GM20431 (cell line): Measurements from ENCODE around the gene TTLL8.

ENCODE experiments used
- in situ Hi-C: fragments of 300-500 bp; cut with MseI, MboI; formaldehyde crosslinking; loops from one replicate; pipeline ENCODE4 v1.15.0; 2020; ENCODE audit warnings: low sequenced_read_pairs; ENCODE audit not compliant: unreplicated experiment

Gene TTLL8

DNA sequence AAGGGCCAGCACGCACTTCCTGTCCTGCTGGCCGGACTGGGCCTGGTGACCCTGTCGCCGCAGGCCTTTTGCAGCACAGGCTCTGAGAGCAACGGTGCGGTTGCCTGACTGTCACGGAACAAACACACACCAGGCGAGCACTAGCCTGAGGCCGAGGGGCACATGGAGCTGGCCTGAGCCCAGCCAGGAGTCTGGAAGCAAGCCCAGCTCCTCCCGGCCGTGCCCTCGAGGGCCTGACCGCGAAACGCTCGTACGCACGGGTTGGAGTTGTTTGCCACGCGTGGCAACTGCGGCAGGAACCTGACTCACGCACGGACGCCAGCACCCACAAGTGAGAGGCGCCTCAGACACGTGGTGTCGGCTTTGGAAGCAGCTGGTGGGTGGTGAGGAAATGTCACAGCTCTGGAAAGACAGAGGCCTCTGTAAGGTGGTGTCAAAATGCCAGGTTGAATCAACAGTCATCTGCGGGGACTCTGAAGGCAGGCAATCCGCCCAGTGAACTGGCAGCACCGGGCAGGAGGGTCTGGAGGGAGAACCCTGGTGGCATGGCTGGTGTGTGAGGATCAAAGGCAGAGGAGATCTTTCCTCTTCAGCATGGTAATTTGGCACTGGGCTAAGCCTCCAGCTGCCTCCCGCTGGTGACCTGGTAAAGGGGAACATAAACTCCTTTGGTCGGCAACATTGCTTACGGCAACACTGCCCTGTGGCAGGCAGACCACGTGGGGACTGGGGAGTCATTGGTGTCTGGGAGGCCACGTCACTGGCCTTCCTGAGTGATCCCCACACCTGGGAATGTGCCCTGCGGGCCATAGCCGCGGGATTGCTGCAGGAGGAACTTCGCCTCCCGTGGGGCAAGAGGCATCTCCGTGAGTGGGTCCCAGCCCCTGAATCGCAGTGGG lies 30.2 kb downstream of the TTLL8 start:
- in situ Hi-C loops = no loop called here

DNA sequence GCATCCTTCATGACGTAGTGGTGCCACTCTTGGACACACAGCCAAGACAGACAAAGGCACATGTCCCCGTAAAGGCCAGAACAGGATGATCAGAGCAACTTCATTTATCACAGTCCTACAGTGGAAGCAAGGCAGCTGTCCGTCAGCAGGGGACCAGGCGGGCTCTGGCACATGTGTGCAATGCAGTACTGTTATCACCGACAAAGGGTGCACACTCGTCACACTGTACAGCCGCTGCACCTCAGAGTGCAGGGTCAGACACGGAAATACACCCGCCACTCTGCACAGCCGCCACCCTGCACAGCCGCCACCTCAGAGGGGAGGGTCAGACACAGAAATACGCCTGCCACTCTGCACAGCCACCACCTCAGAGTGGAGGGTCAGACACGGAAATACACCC lies 32.1 kb downstream of the TTLL8 start:
- in situ Hi-C loops = no loop called here

DNA sequence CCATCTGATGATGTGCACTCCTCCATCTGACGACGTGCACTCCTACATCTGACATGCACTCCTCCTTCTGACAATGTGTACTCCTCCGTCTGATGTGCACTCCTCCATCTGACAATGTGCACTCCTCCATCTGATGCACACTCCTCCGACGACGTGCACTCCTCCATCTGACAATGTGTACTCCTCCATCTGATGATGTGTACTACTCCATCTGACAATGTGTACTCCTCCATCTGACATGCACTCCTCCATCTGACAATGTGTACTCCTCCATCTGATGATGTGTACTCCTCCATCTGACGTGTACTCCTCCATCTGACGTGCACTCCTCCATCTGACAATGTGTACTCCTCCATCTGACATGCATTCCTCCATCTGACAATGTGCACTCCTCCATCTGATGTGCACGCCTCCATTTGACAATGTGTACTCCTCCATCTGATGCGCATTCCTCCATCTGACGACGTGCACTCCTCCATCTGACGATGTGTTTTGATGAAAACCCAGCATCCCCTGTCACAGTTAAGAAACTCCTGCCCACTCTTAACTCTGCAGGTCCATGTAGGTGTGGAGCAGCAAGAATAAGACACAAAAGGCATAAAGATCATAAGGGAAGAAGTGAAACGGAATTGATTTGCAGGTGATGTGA lies 35.8 kb downstream of the TTLL8 start:
- in situ Hi-C loops = no loop called here

DNA sequence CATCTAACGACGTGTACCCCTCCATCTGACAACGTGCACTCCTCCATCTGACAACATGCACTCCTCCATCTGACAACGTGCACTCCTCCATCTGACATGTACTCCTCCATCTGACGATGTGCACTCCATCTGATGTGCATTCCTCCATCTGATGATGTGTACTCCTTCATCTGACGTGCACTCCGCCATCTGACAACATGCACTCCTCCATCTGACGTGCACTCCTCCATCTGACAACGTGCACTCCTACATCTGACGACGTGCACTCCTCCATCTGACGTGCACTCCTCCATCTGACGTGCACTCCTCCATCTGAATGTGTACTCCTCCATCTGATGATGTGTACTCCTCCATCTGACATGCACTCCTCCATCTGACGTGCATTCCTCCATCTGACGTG lies 37.5 kb downstream of the TTLL8 start:
- in situ Hi-C loops = no loop called here

DNA sequence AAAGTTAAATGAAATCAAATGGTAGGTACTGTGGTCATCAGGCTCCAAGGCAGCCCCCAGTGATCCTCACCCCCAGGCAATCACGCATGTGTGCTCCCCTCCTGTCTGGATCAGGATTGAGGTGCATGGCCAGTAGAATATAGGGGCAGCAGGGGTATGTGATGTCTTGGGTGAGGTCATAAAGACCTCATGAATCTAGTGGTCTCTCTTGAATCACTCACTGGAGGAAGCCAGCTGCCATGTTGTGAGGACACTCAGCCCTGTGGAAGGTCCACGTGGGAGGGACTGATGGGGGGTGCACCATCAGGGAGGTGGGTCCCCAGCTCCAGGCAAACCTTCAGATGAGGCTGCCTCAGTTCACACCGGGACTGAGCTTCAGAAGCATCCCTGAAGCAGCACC lies 38.8 kb downstream of the TTLL8 start:
- in situ Hi-C loops = no loop called here

DNA sequence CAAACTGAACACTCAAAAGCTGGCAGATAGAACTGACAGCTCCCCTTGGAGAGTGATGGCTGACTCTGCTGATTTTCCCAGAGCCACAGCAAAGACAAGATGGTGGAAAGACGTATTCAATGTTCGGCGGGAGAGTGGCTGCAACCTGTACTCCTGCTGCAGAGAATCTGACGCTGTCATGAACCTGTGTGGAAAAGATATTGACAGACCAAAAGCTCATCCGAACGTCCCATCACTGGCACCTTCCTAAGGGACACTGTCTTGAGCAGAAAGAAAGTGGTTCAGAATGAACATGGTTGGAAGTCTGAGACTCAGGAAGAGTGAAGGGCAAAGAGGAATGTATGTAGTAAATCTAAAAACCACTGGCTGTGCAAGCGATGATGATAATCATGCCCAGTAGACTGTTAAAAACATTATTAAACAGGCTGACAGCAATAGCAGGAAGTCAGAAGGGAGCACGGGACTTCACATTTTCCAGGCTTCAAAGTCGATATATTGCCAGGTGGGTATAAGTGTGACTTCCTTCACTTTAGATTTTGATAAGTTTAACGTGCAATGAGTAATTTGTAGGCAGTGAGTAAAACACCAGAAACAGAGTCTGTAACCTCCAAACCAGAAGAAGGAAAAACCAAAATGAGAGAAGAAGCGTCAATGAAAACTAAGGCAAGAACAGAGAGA lies 39.4 kb downstream of the TTLL8 start:
- in situ Hi-C loops = no loop called here

DNA sequence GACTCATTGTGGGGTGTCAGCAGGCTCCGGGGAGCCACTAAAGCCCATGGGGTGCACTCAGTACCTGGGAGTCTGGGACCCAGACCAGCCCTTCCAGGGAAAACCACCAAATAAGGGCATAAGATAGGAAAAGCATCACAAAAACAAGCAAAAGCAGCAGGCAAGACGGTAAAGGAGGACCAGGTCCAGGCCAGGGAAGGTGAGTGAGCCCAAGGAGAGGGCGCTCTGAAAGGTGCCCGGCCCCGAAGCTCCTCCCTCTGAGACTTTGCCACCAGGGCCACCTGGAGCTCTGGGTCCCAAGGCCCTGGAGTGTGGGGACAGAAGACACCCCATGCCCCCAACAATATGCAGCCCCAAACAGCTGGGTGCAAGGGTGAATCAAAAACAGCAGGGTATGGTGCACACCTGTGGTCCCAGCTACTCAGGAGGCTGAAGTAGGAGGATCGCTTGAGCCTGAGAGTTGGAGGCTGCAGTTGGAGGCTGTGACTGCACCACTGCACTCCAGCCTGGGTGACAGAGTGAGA lies 40.3 kb downstream of the TTLL8 start:
- in situ Hi-C loops = no loop called here

DNA sequence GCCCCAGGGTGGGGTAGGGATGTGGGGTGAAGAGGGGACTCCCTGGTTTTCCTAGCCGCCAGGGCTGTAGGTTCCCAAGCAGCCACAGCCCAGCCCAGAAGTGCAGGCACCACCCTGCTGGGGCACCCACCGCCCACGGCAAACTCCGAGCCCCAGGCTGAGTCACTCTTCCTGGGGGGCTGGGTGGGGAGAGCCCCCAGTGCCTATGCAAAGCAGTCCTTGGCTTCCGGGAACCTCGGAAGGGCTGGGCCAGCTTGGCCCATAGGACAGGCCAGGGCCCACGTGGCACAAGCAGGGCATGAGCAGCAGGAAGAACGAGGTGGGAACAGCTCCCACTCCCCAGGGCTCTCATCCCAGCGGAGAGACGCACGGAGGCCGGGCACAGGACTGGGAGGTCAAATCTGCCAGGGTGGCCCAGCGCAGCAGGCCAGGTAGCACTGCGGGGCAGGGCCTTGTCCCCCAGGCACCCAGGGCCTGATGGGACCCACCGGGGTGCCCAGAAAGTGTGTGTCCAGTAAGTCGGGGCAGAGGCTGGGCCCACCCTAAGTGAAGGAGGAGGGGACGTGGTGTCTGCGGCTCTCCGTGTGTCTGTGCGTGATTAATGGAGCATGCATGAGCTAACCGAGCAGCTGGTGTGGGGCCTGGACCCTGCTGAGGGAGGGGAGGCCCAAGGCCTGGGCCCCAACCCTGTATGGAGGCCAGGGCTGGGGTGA lies 41.0 kb downstream of the TTLL8 start:
- in situ Hi-C loops = no loop called here

DNA sequence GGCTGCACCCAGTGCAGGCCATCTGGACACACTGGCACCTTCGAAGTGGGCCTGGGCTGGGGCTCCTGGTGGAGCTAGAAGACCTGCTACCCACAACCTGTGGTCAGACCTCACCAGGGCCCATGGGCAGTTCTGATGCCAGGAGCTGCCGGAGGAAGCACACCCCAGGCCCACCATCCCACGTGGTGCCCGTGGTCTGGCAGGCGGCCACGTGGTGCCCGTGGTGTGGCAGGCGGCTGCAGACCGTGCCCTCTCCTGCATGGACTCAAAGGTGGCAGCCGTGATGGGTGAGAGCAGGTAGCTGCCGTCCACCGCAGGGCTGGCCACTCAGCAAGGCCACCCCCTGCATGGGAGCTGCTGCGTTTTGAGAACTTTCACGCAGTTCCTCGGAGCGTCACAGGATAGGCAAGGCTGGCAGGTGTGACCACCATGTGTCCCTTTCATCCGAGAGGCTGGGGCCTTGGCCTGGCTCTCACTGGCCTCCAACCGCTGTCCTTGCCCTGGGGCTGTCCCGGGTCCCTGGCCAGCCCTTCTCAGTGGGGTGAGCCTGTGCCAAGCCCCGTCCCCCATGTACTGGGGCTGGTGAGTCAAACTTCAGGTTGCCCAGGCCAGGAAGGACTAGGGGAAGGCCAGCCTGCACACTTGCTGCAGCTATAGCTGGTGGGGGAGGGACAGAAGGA lies 41.6 kb downstream of the TTLL8 start:
- in situ Hi-C loops = no loop called here

DNA sequence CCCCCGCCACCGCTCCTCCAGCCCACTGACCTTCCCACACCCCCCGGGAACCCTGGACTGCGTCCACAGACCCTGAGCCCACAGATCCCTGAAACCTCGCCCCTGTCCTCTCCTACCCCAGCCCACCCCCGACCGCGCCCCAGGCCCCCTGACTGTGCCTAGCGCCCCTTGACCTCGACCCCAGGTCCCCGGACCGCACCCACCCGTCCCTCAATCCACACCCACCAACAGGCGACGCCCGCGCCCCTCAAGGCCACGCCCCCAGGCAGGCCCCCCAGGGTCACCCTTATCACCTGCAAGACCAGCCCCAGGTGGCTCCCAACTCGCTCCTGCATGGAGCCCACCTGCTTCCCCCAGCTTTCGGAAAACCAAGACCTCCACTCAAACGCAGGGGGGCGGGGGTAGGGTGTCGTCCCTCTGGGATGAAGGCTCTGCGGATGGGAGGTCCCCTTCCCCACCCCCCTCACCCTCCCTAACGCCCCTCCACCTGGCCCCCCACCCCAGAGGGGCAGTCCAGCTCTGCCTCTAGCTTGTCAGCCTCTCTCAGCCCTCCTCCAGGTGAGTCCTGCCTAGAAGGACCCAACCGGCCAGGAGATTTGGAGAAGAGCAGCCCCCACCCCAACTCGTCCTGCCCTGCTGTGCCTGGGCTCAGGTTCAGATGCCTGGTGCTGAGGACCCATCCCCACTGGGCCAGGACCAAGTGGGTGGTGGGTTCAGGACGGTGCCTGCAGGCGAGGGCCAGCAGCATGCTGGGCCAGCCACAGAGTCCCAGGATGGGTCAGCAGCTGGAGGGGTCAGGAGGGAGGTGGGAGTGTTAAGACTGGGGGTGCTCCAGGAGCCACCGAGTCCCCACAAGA lies 42.4 kb downstream of the TTLL8 start:
- in situ Hi-C loops = no loop called here

DNA sequence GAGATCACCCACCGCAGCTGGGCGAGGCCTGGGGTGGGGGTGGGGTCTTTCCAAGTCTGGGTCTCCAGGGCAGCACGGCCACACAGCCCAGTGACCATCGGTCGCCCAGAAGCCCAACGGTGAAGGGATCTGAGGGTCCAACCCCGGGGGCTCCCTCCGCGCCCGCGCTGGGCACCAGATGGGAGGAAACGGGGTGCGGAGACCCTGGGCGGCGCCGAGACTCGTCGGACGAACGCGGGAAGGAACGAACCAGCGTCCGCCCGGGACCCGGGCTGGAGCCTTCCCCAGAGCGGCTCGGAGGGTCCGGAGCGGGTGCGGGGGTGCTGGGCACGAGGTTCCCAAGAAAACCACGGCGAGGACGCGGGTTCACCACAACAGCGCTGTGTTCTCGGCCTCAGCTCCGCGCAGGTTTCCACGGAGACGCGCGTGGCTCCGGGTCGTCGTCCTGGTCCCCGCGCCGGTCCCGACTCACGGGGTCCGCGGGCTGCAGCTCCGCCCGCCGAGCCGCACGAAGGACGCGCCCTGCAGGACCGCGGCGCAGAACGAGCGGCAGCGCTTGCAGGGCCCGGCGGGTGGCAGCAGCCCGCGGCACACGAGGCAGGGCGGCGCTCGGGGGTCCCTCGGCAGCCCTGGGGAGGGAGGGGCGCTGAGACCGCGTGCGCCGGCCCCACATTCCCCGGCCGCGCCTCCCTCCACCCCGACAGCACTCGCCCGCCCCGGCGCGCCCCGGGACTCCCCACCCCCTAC lies 43.3 kb downstream of the TTLL8 start:
- in situ Hi-C loops = no loop called here

DNA sequence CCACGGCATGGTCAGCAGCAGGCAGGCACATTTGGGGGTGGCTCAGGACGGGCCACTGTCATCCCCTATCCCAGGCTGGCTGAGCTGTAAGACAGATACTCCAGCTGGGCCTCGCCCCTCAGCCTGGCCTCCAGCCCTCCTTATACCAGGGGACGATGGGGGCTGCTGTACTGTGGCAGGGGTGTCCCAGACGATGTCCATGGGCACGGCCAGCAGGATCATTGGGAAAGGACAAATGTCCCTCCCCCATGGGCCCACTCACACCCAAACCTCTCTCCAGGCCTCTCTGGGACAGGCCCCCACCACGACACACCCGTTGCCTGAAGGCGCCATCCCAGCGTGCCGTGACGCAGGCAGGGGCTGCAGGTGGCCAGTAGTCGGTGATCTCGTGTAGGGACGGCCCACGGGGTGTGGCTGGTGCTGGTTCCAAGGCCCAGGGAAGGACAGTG lies 44.0 kb downstream of the TTLL8 start:
- in situ Hi-C loops = no loop called here

DNA sequence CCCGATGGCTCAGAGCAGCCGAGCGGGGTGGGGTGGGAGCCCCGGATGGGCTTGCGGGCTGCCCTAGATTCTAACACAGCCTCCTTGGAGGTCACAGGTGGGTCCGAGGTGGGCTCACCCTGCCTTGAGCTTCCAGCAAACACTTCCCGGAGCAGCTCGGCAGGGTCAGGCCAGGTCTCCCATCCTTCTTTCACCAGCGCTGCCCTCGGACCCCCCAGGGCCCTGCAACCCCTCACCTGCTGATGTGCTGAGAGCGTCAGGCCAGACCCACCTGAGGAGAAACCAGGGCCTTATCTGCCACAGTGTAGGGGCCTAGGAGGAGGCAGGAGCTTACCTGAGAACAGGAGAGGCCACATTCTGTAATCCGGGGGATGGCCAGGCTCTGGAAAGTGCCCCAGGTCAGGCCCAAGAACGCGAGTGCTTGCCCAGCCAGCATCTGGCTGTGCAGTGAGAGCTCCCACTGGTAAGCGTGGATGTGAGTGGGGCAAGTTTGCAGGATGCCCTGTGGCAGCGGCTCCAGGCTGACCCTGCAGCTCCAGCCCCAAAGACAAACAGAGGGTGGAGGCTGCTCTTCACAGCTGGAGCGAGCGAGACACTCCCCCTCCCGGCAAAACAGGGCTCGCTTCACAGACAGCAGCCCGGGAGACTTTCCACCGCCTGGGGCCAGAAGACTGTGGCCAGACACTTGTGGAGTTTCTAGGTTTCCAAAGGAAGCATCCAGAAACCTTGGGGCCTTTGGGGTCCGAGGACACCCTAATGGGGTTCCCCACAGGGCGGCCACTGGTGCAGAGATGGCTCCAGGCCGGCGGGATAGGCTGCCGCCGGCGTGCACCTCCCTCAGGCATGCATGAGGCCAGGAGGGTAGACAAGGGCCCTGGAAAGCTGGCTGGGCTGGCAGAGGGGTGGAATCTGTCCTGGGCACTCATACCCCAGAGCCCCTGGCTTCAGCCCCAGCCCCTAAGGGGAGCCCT lies 45.6 kb downstream of the TTLL8 start, which contains the start of gene IL17REL:
IL17REL (minus strand) TSS at position 555 of the 971 bp plus-strand sequence; CDS start at position 436, 119 bp downstream.
- in situ Hi-C loops = no loop called here

DNA sequence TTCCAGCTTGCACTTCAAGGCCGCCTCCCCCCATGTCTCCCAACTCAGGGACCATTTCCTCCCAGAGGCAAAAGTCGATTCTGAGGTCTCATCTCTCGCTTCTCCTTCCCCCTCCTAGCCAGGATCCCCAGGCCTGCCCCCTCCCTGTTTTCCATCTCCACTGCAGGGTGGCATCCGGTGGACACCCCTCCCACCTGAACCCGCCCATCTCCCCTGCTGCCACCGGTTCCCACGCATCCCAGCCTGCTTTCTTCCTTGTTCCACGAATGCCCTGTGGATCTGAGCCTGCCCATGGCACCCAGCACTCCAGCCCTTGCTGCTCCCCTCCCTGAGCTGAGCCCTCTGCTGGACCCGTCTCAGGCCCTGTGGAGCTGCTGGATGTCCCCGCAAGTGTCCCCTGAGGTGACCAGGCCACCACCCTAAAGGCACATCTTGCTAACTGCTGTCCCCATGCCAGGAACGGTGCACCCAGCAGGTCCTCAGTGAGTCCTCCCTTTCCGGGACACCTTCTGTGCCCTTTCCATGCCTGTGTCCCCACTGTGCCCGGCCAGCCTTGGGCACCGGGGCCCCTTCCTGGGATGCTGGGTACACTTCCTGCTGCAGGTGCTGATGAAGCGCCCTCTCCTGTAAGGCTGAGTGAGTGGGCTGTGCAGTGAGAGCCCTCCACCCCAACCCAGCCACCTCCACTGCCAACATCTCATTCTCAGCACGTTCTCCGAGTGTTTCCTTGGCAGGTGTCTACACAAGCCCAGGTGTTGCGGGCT lies 46.5 kb downstream of the TTLL8 start:
- in situ Hi-C loops = no loop called here

DNA sequence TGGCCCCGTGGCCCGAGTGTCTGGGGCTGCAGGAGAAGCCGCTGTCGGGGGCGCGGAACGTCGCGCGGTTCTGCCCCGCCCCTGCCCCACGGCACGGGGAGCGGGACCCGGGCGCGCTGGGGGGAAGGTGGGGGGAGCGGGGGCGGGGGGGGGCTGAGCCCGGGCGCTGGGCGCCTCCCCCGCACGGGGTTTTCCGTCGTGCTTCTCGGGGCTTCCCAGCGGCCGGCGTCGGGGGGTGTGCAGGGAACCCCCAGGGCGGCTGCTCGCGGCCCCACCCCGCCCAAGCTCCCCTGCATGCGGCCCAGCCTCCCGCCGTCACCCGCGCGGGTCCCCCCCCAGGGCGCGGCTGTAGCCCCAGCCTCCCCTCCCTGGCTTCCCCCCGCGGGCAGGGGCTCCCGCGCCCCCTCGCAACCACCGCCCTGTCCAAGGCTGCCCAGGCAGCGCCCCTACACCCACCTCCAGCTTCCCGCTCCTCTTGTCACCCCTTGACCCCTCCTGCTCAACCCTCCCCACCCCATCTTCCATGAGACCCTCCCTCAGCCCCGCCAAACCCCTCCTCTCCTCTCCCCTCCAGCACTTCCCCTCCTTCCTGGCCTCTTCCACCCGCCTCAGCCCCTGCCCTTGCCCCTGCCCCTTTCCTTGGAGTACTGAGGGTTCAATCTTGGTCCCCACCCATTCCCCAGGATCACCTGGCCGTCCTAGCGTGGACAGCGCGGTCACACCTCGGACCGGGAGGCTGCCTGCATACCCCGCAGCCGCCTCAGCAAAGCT lies 47.2 kb downstream of the TTLL8 start:
- in situ Hi-C loops = no loop called here
